Measurements from ENCODE around the gene NCAPG2.
"Not testable (repeated sequence)": the region's sequence is repeated elsewhere in the genome, so short reads cannot be mapped to it uniquely, and the experiment has no call there.

The NCAPG2 gene

DNA sequence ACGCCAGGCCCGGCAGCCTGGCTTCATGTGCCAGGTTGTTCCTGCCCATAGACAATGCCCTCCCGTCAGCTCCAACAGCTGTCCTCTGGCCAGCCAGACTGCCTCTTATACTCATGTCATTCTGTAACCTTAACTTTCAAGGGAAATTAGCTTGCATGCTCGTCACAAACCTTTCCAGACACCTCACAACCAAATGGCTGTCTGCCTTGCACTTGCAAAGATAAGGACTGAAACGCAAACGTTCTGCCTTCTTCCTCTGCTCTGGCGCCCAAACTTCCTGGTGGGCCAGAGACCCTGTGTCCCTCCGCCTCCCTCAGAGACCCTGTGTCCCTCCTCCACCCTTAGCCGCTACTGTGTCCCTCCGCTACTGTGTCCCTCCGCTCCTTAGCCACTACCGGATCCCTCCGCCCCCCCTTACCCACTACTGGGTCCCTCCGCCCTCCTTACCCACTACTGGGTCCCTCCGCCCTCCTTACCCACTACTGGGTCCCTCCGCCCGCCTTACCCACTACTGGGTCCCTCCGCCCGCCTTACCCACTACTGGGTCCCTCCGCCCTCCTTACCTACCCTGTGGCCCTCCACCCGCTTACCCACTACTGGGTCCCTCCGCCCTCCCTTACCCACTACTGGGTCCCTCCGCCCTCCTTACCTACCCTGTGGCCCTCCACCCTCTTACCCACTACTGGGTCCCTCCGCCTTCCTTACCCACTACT lies 37.5 kb downstream of the NCAPG2 start:
- not testable (repeated sequence) for DNase-seq

DNA sequence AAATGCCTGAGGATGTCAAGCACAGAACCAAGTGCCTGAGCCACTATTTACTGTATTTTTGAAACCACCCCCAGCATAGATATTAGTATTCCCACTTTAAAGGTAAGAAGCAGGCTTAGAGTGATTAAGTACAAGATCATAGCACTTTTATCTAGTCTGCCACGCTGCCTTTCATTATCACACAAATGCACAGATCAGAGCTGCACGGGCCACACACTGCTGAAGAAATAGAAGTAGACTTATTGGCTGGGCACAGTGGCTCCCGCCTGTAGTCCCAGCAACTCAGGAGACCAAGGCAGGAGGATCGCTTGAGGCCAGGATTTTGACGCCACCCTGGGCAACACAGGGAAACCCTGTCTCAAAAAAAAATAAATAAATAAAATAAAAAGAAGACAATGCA lies 38.2 kb downstream of the NCAPG2 start:
- no peak for DNase-seq

DNA sequence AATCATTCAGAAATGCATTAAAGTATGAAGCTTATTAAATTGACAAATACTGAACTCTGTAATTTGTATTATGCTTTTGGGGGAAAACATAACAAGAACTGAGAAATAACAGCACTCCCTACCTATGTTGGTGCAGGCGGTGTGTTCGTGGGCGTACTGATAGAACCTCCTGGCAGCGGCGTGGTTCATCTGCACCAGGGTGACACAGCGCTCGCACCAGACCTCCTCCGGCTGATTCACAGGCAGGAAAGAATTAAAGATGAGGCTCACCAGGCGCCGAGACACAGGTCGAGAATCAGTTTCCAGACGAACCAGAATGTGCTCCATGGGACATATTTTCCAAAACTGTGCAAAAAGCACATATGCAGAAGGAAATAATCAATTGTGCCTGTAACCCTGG lies 40.2 kb downstream of the NCAPG2 start:
- DNase-seq = no peak

DNA sequence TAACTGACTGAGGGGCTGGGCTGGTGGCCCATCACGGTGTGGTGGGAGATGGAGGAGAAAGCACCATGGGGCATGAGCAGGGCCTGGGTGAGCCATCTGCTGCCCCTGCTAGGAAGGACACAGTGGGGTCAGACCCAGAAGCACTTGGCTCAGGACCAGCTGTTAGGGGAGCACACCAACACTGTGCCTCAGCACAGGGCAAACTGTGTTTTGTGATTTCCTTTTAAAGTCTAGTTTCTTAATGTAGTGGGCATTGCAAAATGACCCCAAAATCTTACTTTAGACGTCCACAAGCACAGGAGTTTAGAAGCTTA lies 41.2 kb downstream of the NCAPG2 start:
- DNase-seq = no peak

DNA sequence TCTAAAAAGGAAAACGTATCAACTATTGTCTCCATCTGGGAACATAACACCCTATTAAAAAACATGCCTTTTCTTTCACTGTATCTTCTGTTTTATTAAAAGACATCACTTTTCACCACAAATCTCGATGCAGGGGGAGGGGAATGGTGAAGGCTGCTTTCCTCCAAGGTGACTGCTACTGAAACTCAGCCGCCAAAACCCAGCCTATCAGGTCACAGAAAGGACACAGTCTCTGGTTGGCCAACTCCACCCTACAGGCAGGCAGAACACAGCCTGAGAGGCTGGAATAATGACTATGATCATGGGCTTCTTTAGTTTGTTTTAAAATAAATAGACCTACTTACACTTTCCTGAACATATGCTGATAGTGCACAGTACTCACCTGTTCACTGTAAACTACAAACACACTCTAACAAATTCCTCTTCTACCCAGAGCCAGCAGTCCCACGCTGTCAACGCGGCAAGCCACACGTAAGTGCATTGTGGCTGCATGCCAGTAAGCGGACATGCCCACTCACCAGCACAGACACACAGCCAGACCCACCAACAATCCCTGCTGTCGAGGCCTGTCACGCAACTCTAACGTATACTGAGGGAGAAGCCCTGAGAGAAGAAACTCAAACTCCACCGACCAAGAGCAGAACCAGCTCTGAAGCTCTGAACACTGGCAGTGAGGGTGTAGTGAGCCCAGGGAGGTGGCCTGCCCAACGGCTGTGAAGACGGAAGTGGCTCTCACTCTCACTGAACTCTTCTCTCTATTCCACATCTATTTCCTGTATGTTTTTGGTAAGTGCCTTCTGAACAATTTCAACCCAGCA lies 41.8 kb downstream of the NCAPG2 start:
- no peak for DNase-seq

DNA sequence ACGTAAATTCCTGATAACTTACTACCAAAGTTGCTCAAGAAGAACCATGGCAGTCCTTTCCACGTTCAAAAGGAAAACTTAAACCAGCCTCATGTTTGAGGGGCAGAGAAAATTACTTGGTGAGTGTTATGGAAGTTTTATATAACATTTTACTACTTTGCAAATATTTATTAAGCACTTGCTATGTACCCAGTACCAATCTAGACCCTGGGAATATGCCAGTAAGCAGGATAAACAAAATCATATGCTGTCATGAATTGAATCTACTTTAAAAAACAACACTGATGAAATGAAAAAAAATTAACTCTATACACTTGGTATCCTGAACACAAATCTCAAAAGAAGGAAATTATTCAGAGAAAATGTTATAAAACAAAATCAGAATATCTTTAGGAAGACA lies 46.1 kb downstream of the NCAPG2 start:
- no peak for DNase-seq

DNA sequence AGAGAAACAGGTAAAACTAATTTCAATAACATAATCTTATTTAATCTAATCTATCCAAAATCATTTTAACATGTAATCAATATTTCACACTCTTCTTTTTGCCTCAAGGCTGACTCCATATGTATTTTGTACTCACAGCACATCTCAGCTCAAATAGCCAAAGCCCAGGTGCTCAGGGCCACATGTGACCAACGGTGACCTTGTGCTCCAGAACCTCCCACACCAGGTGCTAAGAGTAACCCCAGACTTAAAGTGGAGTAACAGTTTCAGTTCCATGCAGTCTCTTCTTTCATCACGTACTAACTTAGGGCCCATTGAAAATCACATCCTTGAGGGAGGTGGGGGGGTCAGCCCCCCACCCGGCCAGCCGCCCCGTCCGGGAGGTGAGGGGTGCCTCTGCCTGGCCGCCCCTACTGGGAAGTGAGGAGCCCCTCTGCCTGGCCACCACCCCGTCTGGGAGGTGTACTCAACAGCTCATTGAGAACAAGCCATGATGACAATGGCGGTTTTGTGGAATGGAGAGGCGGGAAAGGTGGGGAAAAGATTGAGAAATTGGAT lies 47.3 kb downstream of the NCAPG2 start:
- no peak for DNase-seq

DNA sequence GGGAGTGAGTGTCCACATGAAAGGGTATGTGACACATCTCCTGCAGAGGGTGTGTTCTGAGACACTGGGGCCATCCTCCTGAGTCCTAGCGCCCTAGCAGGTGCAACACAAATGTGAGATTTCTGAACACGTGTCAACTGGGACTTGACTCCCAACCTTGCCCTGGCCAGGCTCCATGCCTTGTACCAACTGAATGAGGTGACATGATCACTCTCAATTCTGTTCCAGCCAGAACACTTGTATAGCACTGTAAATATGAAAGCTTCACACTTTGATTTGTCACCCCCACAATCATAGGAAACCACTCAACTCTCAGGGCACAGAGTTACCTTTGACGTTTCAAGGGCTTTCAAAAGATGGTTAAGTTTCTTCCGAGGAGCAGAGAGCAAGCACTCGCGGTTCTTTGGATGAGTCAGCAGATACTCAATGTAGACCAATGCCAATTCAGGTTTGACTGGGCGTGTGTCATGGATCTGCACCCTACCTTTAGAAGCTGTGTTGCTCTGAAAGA lies 48.6 kb downstream of the NCAPG2 start:
- DNase-seq = no peak

DNA sequence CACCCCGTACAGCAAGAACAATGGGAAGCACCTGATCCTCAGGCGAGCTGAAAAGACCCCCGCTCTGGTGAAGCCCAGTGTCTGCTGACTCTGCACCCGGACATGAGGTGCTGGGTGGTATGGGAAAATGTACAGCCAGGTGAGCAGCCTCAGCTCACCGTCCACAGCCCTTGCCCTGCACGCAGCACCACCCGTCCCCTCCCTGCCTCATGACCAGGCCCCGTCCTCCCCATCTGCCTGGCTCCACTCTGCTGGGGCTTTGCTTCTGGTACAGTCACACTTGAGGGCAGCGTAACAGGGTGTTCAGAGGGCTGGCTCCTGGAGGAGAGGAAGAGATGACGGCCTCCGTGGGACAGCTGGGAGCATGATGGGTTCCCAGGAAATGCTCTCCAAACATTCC lies 49.1 kb downstream of the NCAPG2 start:
- DNase-seq = no peak

DNA sequence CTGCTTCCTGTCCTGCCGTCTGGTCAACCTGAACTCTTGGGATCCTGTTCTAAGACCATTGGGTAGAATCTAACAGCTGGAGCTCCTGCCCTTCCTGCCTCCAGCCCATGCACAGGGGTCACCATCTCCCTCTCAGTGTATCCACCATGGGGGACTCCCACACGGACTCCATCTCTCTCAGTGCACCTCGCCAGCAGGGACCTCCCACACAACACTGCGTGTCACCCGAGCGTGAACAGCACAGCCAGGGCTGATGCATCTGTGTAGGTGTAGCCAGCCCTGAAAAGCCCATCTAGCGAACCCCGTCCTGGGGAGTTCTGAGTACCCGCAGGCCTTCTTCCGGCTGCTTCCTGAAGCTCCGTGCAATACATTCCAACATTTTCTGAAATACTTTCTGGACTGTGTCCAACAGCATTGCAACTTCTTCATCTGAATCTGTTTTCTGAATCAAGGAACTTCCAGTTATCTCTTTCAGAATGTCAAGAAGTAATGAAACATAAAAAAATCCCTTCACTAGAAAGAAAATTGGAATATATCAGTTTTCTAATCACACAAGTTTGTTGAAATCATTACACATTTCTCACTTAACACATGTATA lies 52.5 kb downstream of the NCAPG2 start:
- DNase-seq = no peak

DNA sequence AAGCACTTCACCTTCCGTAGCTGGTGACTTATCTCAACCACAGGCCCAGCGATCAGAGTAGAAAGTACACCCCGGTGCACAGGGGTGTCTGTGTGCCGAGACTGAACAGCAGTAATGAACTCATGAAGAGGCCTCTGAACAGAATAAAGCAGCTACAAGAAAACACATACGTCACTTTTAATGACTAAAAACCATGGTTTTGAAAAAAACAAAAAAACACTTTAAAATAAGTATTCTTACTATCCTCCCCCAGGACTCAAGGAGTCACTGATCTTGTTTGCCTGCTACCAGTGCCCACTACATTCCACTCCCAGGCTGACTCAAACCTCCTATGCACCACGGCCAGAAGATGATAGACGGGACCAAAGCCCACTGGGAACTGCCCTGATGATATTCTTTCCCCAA lies 53.8 kb downstream of the NCAPG2 start:
- no peak for DNase-seq

DNA sequence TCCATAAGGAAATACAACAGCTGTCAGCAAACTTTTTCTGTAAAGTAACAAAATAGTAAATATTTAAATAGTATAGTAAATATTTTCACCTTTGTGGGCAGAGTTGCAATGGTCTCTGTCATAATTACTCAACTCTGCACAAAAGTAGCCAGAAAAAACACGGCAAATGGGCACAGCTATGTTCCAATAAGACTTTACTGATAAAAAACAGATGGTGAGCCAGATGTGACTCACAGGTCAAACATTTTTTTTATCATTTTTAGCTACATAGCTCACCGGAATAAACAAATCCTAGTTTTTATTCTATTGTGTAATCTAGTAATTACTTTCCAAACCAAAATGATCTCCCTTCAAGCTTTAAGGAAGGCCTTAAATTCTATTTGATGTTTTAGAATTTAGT lies 55.3 kb downstream of the NCAPG2 start:
- no peak for DNase-seq

DNA sequence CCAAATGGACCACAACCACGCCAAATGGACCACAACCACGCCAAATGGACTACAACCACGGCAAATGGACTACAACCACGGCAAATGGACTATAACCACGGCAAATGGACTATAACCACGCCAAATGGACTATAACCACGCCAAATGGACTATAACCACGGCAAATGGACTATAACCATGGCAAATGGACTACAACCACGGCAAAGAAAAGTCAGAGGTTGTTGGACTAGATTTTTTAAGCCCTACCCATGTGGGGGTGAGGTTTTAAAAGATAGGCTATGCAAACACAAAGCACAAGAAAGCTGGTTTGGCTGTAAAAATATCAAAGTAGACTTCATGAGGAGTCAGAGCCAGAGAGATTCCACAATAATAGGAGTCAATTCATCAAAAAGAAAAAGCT lies 55.8 kb downstream of the NCAPG2 start:
- no peak for DNase-seq

DNA sequence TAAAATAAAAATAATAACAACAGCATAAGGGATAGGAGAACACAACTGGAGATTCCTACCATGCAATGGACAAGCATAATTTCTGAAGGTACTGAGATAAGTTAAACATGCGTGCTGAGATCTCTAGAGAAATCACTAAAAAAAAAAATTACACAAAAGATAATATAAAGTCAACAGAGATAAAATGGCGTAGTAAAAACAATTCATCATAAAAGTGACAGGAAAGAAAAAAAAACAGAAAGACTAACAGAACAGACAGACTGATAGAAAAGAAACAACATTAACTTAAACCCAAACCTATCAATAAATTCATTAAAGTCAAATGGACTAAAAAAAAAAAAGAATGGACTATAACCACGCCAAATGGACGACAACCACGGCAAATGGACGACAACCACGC lies 56.4 kb downstream of the NCAPG2 start:
- DNase-seq = no peak

DNA sequence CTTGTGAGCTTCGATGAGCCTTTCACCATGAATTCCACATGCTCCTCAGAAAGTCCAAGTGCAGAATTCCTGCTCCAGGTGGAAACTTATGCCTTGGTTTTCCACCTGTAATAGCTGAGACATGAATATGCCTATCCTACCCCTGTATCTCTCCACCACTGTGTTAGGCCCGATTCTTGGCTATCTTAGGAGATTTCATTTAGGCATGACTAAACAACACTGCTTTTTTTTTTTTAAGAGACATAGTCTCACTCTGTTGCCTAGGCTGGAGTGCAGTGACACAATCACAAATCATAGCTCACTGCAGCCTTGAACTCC lies 57.2 kb downstream of the NCAPG2 start:
- DNase-seq = no peak

DNA sequence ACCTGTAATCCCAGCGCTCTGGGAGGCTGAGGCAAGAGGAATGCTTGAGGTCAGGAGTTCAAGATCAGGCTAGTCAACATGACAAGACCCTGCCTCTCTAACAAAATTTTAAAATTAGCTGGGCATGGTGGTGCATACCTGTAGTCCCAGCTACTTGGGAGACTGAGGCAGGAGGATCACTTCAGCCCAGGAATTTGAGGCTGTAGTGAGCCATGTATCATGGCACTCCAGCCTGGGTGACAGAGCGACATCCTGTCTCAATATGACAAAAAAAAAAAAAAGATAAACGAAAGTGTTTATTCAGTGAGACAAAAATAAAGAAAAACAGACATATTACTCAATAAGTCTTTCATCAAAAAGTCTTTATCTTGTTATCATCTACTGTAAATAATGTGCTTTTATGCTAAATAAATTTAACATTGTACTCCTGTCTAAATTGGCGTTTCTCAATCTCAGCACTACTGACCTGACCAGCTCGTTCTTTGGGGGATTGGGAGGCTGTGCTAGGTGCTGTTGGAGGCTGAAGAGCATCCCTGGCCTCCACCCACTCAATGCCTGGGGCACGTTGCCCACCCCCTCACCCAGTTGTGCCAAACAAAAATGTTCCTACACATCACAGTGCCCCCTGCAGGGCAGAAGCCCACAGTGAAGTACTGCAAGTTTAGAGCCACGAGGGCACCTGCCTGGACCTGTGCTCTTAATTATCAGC lies 57.7 kb downstream of the NCAPG2 start:
- no peak for DNase-seq

DNA sequence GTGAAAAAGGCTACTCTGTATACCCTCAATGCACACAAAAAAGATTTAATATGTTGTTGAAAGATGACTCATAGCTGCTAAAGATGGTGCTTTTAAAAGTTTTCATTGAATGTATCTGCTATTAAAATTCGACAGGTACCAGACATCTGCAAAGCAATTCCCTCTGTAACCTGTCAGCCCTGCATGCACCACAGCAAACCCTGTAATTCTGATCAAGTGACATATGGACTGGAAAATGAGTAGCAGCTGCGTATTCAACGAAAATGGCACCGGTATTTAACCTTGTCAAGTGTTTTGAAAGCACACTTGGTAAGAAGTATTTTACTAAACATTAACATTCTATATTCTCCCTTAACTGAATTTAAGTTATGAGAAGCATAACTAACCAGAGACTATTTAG lies 58.8 kb downstream of the NCAPG2 start:
- no peak for DNase-seq

DNA sequence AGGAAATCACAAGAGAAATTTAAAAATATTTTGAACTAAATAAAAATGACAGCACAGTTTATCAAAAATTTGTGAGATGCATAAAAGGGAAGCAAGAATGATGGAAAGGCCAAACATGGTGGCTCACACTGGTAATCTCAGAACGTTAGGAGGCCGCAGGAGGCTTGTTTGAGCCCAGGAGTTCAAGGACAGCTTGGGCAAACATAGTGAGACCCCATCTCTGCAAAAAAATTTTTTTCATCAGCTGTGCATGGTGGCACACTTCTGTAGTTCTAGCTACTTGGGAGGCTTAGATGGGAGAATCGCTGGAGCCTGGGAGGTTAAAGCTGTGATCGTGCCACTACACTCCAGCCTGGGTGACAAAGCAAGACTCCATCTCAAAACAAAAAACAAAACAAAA lies 62.5 kb downstream of the NCAPG2 start:
- no peak for DNase-seq

DNA sequence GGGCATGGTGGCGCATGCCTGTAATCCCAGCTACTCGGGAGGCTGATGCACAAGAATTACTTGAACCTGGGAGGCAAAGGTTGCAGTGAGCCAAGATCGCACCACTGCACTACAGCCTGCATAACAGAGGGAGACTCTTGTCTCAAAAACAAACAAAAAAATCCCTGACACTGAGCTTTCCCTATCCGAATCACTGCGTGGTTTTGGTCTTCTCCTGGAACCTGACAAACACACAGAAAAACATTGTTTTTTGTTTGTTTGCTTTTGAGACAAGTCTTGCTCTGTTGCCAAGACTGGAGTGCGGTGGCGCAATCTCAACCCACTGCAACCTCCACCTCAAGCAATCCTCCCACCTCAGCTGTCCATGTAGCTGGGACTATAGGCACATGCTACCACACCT lies 66.6 kb downstream of the NCAPG2 start:
- no peak for DNase-seq

DNA sequence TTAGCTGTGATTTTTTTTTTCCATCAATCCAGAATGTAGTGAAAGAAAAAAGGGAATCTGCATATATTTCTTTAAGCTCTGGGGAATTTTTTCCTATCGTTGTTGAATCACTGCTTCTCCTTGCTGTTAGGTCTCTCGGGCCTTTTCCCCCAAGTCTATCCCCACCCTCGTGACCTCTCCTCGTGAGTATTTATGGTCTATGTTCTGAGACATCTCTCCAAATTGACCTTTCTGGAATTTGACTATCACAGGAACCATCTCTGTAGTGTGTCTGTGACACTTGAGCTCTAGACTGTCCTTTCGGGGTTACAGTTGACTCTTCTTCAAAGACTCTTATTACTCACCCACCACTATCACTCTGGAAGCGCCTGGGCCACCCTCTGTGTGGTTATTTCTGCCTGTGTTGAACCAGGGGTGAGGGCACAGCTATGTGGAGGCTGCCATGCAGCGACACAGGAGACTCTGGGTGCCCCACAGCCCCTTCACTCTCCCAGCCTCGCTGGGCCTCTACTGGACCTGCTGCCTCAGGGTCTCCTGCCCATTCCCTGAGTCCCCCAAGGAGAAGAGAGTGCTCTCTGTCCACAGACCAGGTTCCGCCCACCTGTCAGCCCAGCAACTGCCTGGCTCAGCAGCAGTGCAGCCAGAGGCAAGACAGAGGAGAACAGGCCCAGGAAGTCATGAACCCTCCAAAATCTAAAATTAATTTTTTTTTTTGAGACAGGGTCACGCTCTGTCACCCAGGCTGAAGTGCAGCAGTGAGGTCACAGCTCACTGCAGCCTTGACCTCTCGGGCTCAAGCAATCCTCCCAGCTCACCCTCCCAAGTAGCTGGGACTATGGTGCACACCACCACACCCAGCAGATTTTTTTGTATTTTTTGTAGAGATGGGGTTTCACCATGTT lies 71.3 kb downstream of the NCAPG2 start:
- no peak for DNase-seq

DNA sequence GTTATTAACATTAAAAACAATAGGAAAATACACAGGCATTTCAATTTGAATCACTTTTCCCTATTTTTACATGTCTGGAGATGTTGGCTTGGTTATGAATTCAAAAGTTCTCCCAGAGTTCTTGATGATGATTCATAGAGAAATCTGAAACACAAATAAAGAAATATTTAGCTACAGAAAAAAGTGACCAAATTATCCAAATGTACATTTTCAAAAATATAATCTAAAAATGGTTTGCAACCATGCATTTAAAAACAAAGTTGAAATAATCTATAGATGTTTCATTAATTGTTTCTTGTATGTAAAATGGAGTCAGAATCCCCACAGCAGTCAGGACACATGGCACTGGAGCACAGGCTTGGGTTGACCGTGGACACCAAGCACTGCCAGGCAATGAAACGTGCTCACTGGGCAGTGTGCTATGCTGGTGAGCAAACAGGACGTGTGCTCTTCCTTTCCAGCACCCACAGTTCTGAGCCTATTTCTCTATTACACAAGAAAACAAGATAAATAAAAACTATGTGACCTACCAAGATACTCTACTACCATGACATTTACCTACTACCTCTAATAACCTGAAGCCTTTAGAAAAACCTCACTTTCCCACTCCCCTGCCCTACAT lies 72.9 kb downstream of the NCAPG2 start:
- no peak for DNase-seq

DNA sequence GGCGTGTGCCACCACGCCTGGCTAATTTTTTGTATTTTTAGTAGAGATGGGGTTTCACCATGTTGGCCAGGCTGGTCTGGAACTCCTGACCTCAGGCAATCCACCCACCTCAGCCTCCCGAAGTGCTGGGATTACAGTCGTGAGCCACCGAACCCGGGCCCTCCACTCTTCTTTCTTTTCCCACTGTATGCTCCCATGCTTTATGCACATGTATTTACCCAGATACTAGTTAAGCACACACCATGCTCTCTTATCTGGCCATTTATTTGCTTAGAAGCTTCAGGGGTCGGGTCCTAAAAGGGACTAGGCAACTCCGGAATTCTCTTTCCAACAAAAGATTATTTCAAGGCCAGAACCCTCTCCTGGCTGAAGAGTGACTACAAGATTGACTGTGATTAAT lies 78.3 kb downstream of the NCAPG2 start:
- not testable (repeated sequence) for DNase-seq

Measured in activated CD8-positive, alpha-beta memory T cell treated with anti-CD3 and anti-CD28 coated beads for 24 hours (primary cell).